GM18507 (cell line): ENCODE data around the gene TTLL11.
"Not testable (repeated sequence)": the region's sequence is repeated elsewhere in the genome, so short reads cannot be mapped to it uniquely, and the experiment has no call there.

Experiments
- DNase-seq: peaks from one replicate; pipeline ENCODE4 v3.0.0; 2011; ENCODE audit warnings: low read depth; ENCODE audit not compliant: insufficient read length; ENCODE audit errors: extremely low spot score
- FAIRE-seq: peaks from 2 replicates; lab custom pipeline; 2011; peaks lifted over from hg19 to GRCh38; lab: Jason Lieb, UNC

Gene TTLL11

GRCh38 chr9:121815546-121816448 lies 277.3 kb downstream of the TTLL11 start:
- no peak for DNase-seq
- no peak for FAIRE-seq

GRCh38 chr9:121815084-121815483 lies 278.0 kb downstream of the TTLL11 start:
- no peak for FAIRE-seq
- no peak for DNase-seq

GRCh38 chr9:121814594-121814993 lies 278.5 kb downstream of the TTLL11 start:
- no peak for FAIRE-seq
- DNase-seq: no peak

- no peak for FAIRE-seq
Observed at GRCh38 chr9:121813519-121814210, 279.4 kb downstream of the TTLL11 start.

GRCh38 chr9:121812159-121812735 lies 280.9 kb downstream of the TTLL11 start:
- DNase-seq (no peak), FAIRE-seq (no peak)

More at GRCh38 chr9:121813519-121814210, 279.4 kb downstream of the TTLL11 start:
- DNase-seq: no peak

GRCh38 chr9:121811751-121812150 lies 281.4 kb downstream of the TTLL11 start:
- no peak for FAIRE-seq
- no peak for DNase-seq

- DNase-seq (no peak), FAIRE-seq (no peak)
Observed at GRCh38 chr9:121811140-121811539, 282.0 kb downstream of the TTLL11 start.

GRCh38 chr9:121810489-121810888 lies 282.6 kb downstream of the TTLL11 start:
- DNase-seq: no peak
- no peak for FAIRE-seq

- FAIRE-seq: no peak
Observed at GRCh38 chr9:121809356-121810050, 283.6 kb downstream of the TTLL11 start.

GRCh38 chr9:121808781-121809180 lies 284.3 kb downstream of the TTLL11 start:
- DNase-seq (no peak), FAIRE-seq (no peak)

More at GRCh38 chr9:121809356-121810050, 283.6 kb downstream of the TTLL11 start:
- no peak for DNase-seq

- no peak for DNase-seq
- no peak for FAIRE-seq
Observed at GRCh38 chr9:121807823-121808278, 285.3 kb downstream of the TTLL11 start.

- FAIRE-seq (no peak), DNase-seq (no peak)
Observed at GRCh38 chr9:121807069-121807822, 285.9 kb downstream of the TTLL11 start.

GRCh38 chr9:121802753-121803152 lies 290.4 kb downstream of the TTLL11 start:
- FAIRE-seq (no peak), DNase-seq (no peak)

- no peak for FAIRE-seq
- DNase-seq: no peak
Observed at GRCh38 chr9:121801579-121801978, 291.5 kb downstream of the TTLL11 start.

- DNase-seq (no peak), FAIRE-seq (no peak)
Observed at GRCh38 chr9:121800376-121800775, 292.7 kb downstream of the TTLL11 start.

- no peak for FAIRE-seq
Observed at GRCh38 chr9:121798941-121799340, 294.2 kb downstream of the TTLL11 start.

GRCh38 chr9:121797081-121797480 lies 296.0 kb downstream of the TTLL11 start:
- DNase-seq: no peak
- no peak for FAIRE-seq

More at GRCh38 chr9:121798941-121799340, 294.2 kb downstream of the TTLL11 start:
- DNase-seq: no peak

- DNase-seq, FAIRE-seq: not testable (repeated sequence)
Observed at GRCh38 chr9:121794334-121794733, 298.8 kb downstream of the TTLL11 start.

- FAIRE-seq, DNase-seq: not testable (repeated sequence)
Observed at GRCh38 chr9:121792476-121792875, 300.6 kb downstream of the TTLL11 start.
